Measurements from ENCODE around the gene PARP3. TPM values are rescaled to one million over a fixed set of nuclear protein-coding genes. Genes with fewer than 3 reads are reported as not detected.
"Not testable (repeated sequence)": the region's sequence is repeated elsewhere in the genome, so short reads cannot be mapped to it uniquely, and the experiment has no call there.

The PARP3 gene
- polyA plus RNA-seq, 1 of the 3 experiments (the other 2 are of a cell fraction) = 31.1 TPM

- WGBS (ENCODE audit: low lambda C conversion rate) = 49% methylated on average over 14 of the region's 15 CpGs
- Histone ChIP-seq H3F3A (replicated peaks; ENCODE audit: insufficient read depth) (no peaks in the 10 kb centered on the region), H3K9ac (no peak overlapping the region), H3K4me3 (ENCODE audit: low read depth in 2 of 2, low read length in 1 of 2) (no peak overlapping the region), H4K20me1 (ENCODE audit: insufficient read depth) (no peaks in the 10 kb centered on the region), H3K4me2 (no peak overlapping the region), H3K36me3 (replicated peaks in 1 of 2; ENCODE audit: control insufficient read depth in 1 of 2, insufficient read depth in 2 of 2, low read length in 1 of 2) (no peaks in the 10 kb centered on the region), H3K9me3 (no peaks in the 10 kb centered on the region), H3K4me1 (ENCODE audit: control insufficient read depth in 1 of 2, insufficient read depth in 2 of 2, low read depth in 1 of 2, low read length in 1 of 2) (no peaks in the 10 kb centered on the region), H3K9me2 (no peaks in the 10 kb centered on the region), H3K27me3 (ENCODE audit: insufficient read depth) (0 out of 2 replicates have a peak, but pooled peaks cover 6% of the 10 kb centered on the region), H3K27ac (ENCODE audit: low read depth in 2 of 2, low read length in 1 of 2) (no peak overlapping the region), H3K79me2 (ENCODE audit: insufficient read depth) (no peaks in the 10 kb centered on the region), H2AFZ (ENCODE audit: low read depth) (no peak overlapping the region)
- ChIA-PET POLR2A (no interaction called here), CTCF (interaction anchor here (1.6 kb wide), 1 partner anchor 178 kb away, joined by 4 read pairs; no protein-coding TSS in a partner anchor)
- no peak for DNase-seq
- no peak for TF ChIP-seq USF2 (IDR thresholded peaks at IDR 0.05; ENCODE audit: borderline replicate concordance, low read depth, low read length)
- no peak for TF ChIP-seq NFIC (IDR thresholded peaks at IDR 0.05; ENCODE audit: borderline replicate concordance)
- TF ChIP-seq, protein P1, sequence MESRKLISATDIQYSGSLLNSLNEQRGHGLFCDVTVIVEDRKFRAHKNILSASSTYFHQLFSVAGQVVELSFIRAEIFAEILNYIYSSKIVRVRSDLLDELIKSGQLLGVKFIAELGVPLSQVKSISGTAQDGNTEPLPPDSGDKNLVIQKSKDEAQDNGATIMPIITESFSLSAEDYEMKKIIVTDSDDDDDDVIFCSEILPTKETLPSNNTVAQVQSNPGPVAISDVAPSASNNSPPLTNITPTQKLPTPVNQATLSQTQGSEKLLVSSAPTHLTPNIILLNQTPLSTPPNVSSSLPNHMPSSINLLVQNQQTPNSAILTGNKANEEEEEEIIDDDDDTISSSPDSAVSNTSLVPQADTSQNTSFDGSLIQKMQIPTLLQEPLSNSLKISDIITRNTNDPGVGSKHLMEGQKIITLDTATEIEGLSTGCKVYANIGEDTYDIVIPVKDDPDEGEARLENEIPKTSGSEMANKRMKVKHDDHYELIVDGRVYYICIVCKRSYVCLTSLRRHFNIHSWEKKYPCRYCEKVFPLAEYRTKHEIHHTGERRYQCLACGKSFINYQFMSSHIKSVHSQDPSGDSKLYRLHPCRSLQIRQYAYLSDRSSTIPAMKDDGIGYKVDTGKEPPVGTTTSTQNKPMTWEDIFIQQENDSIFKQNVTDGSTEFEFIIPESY (IDR thresholded peaks at IDR 0.05; ENCODE audit: borderline replicate concordance, low read depth) = no peak
- TF ChIP-seq FOXJ3 (CRISPR knock-in tag; IDR thresholded peaks at IDR 0.05) = no peak
- no peak for TF ChIP-seq JUND (IDR thresholded peaks at IDR 0.05)
- no peak for TF ChIP-seq FOSL2 (IDR thresholded peaks at IDR 0.05; ENCODE audit: borderline replicate concordance, low read depth)
- TF ChIP-seq TAF1 (IDR thresholded peaks at IDR 0.05; ENCODE audit: borderline replicate concordance, low read depth, low read length) = no peak
- TF ChIP-seq FOXM1 (IDR thresholded peaks at IDR 0.05; ENCODE audit: low read depth) = no peak
- no peak for TF ChIP-seq RFX5 (IDR thresholded peaks at IDR 0.05; ENCODE audit: low read length)
- no peak for TF ChIP-seq PBX3 (IDR thresholded peaks at IDR 0.05)
- TF ChIP-seq TCF12 (IDR thresholded peaks at IDR 0.05) = no peak
- TF ChIP-seq GATA2 (CRISPR knock-in tag; IDR thresholded peaks at IDR 0.05) = no peak
Observed at GRCh38 chr3:51897391-51897790, 44.8 kb upstream of the PARP3 start.

DNA sequence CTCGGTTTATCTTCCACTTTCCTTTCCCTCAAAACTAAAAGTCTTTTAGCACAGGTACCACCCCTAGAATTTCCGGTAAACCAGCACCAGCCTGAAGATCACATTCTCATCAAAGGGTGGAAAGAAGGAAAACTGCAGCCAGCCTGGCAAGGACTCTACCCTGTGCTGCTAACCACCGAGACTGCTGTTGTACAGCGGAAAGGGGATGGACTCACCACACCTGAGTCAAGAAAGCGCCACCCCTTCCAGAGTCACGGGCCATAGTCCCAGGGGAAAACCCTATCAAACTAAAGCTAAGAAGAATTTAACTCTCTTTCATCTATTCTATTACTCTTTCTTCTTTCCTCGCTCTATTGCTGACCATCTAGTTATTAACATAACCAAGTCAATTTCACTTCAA is 42.1 kb upstream of the PARP3 start:
- WGBS (ENCODE audit: low lambda C conversion rate) = 29% methylated on average over 7 of the region's 7 CpGs
- H3K36me3 ChIP-seq (replicated peaks in 1 of 2; ENCODE audit: control insufficient read depth in 1 of 2, insufficient read depth in 2 of 2, low read length in 1 of 2); H3K4me2 ChIP-seq; H3K9ac ChIP-seq; DNase-seq; H3K9me2 ChIP-seq; H3K27ac ChIP-seq (ENCODE audit: low read depth in 2 of 2, low read length in 1 of 2); H3K4me1 ChIP-seq (ENCODE audit: control insufficient read depth in 1 of 2, insufficient read depth in 2 of 2, low read depth in 1 of 2, low read length in 1 of 2); H3K4me3 ChIP-seq (ENCODE audit: low read depth in 2 of 2, low read length in 1 of 2); H3K9me3 ChIP-seq; H4K20me1 ChIP-seq (ENCODE audit: insufficient read depth); CTCF ChIA-PET; H3K27me3 ChIP-seq (ENCODE audit: insufficient read depth); H3K79me2 ChIP-seq (ENCODE audit: insufficient read depth); POLR2A ChIA-PET; H2AFZ ChIP-seq (ENCODE audit: low read depth); H3F3A ChIP-seq (replicated peaks; ENCODE audit: insufficient read depth): not testable (repeated sequence)

DNA sequence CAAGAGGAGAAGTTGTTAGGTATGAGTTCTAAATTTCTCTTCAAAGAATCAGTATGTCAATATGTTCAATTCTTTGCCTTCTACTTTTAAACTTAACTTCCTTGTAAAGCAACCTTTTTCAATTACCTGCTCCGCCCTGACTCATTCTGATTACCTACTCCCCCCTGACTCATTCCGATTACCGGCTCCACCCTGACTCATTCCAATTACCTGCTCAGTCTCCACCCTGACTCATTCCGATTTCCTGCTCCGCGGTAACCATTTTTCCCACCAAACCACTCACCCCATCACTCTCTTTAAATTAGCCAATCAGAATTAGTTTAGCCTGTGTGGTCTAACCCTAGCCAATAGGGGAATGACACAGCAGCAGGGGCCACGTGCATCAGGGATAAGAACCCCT is 39.8 kb upstream of the PARP3 start:
- H4K20me1 ChIP-seq (ENCODE audit: insufficient read depth); H3K27me3 ChIP-seq (ENCODE audit: insufficient read depth); H3K4me1 ChIP-seq (ENCODE audit: control insufficient read depth in 1 of 2, insufficient read depth in 2 of 2, low read depth in 1 of 2, low read length in 1 of 2); DNase-seq; H3K36me3 ChIP-seq (replicated peaks in 1 of 2; ENCODE audit: control insufficient read depth in 1 of 2, insufficient read depth in 2 of 2, low read length in 1 of 2); H3K9me2 ChIP-seq; H3K9me3 ChIP-seq; H2AFZ ChIP-seq (ENCODE audit: low read depth); H3K27ac ChIP-seq (ENCODE audit: low read depth in 2 of 2, low read length in 1 of 2); H3K4me3 ChIP-seq (ENCODE audit: low read depth in 2 of 2, low read length in 1 of 2); H3F3A ChIP-seq (replicated peaks; ENCODE audit: insufficient read depth); H3K9ac ChIP-seq; H3K4me2 ChIP-seq; POLR2A ChIA-PET; CTCF ChIA-PET; H3K79me2 ChIP-seq (ENCODE audit: insufficient read depth): not testable (repeated sequence)
- WGBS (ENCODE audit: low lambda C conversion rate) = 35% methylated on average over 7 of the region's 7 CpGs

Data from SK-N-SH (cell line).